ENCODE results near the gene CCDC92. TPM values are rescaled to one million over a fixed set of nuclear protein-coding genes. Genes with fewer than 3 reads are reported as not detected.

Gene CCDC92
- total and polyA plus RNA-seq, 2 experiments from 2014 or later: 49.3 to 67.0 TPM

- no peaks in the 10 kb centered on the region for H3K27me3 ChIP-seq
- H3K9me3 ChIP-seq (ENCODE audit: low read depth): no peaks in the 10 kb centered on the region
- peaks cover 9% of the 10 kb centered on the region for H3K4me1 ChIP-seq (ENCODE audit: low read depth)
- TF ChIP-seq CTCF (IDR thresholded peaks at IDR 0.05; ENCODE audit: low read depth, low read length): no peak
- no peaks in the 10 kb centered on the region for H3K36me3 ChIP-seq
- no peak overlapping the region for H3K4me3 ChIP-seq
- DNase-seq (ENCODE audit: low read depth in 1 of 2, low spot score in 1 of 2): no peak
- H3K27ac ChIP-seq: no peak overlapping the region
These were observed 48.1 kb downstream of the CCDC92 start for GRCh38 chr12:123924539-123924938.

- no peak for DNase-seq (ENCODE audit: low read depth in 1 of 2, low spot score in 1 of 2)
- no peaks in the 10 kb centered on the region for H3K36me3 ChIP-seq
- TF ChIP-seq CTCF (IDR thresholded peaks at IDR 0.05; ENCODE audit: low read depth, low read length): no peak
- no peak overlapping the region for H3K4me3 ChIP-seq
- H3K27ac ChIP-seq: no peak overlapping the region
- H3K27me3 ChIP-seq: no peaks in the 10 kb centered on the region
- no peaks in the 10 kb centered on the region for H3K9me3 ChIP-seq (ENCODE audit: low read depth)
- H3K4me1 ChIP-seq (ENCODE audit: low read depth): peaks cover 6% of the 10 kb centered on the region
These were observed 48.7 kb downstream of the CCDC92 start for GRCh38 chr12:123923927-123924326.

- Histone ChIP-seq H3K9me3 (ENCODE audit: low read depth) (no peaks in the 10 kb centered on the region), H3K36me3 (no peaks in the 10 kb centered on the region), H3K4me3 (no peak overlapping the region), H3K4me1 (ENCODE audit: low read depth) (no peaks in the 10 kb centered on the region), H3K27me3 (no peaks in the 10 kb centered on the region), H3K27ac (no peak overlapping the region)
- no peak for TF ChIP-seq CTCF (IDR thresholded peaks at IDR 0.05; ENCODE audit: low read depth, low read length)
- no peak for DNase-seq (ENCODE audit: low read depth in 1 of 2, low spot score in 1 of 2)
These were observed 49.6 kb downstream of the CCDC92 start for GRCh38 chr12:123923038-123923437.

- Histone ChIP-seq H3K36me3 (no peaks in the 10 kb centered on the region), H3K27ac (no peak overlapping the region), H3K9me3 (ENCODE audit: low read depth) (no peaks in the 10 kb centered on the region), H3K4me3 (no peak overlapping the region), H3K27me3 (no peaks in the 10 kb centered on the region), H3K4me1 (ENCODE audit: low read depth) (no peaks in the 10 kb centered on the region)
- no peak for DNase-seq (ENCODE audit: low read depth in 1 of 2, low spot score in 1 of 2)
- no peak for TF ChIP-seq CTCF (IDR thresholded peaks at IDR 0.05; ENCODE audit: low read depth, low read length)
These were observed 52.7 kb downstream of the CCDC92 start for GRCh38 chr12:123919980-123920360.

GRCh38 chr12:123917337-123917850 lies 55.2 kb downstream of the CCDC92 start:
- no peak overlapping the region for H3K4me3 ChIP-seq
- H3K27me3 ChIP-seq: no peaks in the 10 kb centered on the region
- no peaks in the 10 kb centered on the region for H3K4me1 ChIP-seq (ENCODE audit: low read depth)
- no peak for TF ChIP-seq CTCF (IDR thresholded peaks at IDR 0.05; ENCODE audit: low read depth, low read length)
- DNase-seq (ENCODE audit: low read depth in 1 of 2, low spot score in 1 of 2): no peak
- no peak overlapping the region for H3K27ac ChIP-seq
- H3K9me3 ChIP-seq (ENCODE audit: low read depth): no peaks in the 10 kb centered on the region
- H3K36me3 ChIP-seq: no peaks in the 10 kb centered on the region

- no peaks in the 10 kb centered on the region for H3K9me3 ChIP-seq (ENCODE audit: low read depth)
- H3K36me3 ChIP-seq: no peaks in the 10 kb centered on the region
- no peaks in the 10 kb centered on the region for H3K4me1 ChIP-seq (ENCODE audit: low read depth)
- no peak overlapping the region for H3K4me3 ChIP-seq
- no peaks in the 10 kb centered on the region for H3K27me3 ChIP-seq
- no peak for TF ChIP-seq CTCF (IDR thresholded peaks at IDR 0.05; ENCODE audit: low read depth, low read length)
- no peak for DNase-seq (ENCODE audit: low read depth in 1 of 2, low spot score in 1 of 2)
- H3K27ac ChIP-seq: no peak overlapping the region
These were observed 55.9 kb downstream of the CCDC92 start for GRCh38 chr12:123916729-123917128.
